ENCODE data around the gene ZFPM1. TPM values are rescaled to one million over a fixed set of nuclear protein-coding genes. Genes with fewer than 3 reads are reported as not detected.

Gene ZFPM1
- total RNA-seq, 1 donor from 2014 or later, result 9.6 TPM

- intact Hi-C loops (cut with DNase I), result no loop called here
Measured at GRCh38 chr16:88530051-88530857, 77.2 kb downstream of the ZFPM1 start.

GRCh38 chr16:88530858-88531203, 77.8 kb downstream of the ZFPM1 start:
- DNase-seq (ENCODE audit: low spot score), result no peak

More at GRCh38 chr16:88530051-88530857, 77.2 kb downstream of the ZFPM1 start:
- no peak for DNase-seq (ENCODE audit: low spot score)

DNA sequence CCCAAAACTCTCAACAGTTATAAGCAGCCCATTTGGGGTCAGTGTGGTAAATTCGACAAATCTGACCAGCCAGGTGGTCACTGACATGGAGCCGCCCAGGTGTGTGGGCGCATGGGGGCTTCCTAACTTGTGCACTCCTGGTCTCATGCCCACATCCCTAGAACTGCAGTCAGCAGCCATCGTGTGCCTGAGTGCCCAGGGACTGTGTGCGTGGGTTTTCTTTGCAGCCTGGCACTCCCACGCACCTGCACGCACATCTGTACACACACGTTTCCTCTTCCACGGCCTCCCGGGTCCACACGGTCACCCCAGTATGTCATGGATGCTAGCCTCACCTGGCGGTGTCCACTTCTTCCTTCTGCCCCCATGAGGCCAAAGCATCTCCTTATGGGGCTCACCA, 78.3 kb downstream of the ZFPM1 start:
- intact Hi-C loops (cut with DNase I), result no loop called here
- no peak for DNase-seq (ENCODE audit: low spot score)

More at GRCh38 chr16:88530858-88531203, 77.8 kb downstream of the ZFPM1 start:
- intact Hi-C loops (cut with DNase I), result no loop called here

DNA sequence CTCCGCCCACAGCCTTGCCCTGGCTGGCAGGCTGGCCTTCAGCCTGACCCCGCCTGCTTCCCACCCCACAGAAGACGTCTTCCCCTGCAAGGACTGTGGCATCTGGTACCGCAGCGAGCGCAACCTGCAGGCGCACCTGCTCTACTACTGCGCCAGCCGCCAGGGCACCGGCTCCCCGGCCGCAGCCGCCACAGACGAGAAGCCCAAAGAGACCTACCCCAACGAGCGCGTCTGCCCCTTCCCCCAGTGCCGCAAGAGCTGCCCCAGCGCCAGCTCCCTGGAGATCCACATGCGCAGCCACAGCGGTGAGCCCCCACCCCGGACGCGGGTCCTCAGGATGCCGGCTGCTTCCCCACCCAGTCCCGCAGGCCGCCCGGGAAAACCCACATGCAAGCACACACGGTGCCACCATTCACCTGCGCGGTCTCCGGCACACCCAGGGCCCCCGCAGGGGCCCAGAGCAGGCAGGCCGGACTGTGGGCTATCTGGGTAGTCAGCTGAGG, 78.9 kb downstream of the ZFPM1 start:
- no peak for DNase-seq (ENCODE audit: low spot score)

DNA sequence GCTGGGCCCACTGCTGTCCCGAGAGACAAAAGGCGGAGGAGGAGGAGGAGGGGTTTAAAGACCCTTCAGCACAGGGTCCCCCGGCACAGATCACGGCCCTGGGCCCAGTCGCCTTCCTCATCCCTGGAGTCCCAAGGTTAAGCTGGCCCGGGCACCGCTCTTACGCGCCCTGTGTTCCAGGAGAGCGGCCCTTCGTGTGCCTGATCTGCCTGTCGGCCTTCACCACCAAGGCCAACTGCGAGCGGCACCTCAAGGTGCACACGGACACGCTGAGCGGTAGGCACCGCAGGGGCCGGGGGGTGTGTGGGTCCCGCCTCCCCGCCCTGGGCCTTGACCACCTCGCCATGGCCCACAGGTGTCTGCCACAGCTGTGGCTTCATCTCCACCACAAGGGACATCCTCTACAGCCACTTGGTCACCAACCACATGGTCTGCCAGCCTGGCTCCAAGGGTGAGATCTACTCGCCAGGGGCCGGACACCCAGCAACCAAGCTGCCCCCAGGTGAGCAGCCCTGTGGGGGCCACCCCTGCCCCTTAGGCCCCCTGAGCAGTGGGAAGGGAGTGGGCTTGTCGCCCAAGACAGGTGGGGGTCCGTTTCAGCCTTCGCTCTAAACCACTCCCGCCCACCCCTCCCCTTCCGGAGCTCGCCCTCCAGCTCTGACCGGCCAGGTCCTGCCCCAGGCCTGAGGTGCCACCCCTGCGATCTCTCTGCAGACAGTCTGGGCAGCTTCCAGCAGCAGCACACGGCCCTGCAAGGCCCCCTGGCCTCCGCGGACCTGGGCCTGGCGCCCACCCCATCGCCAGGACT, 79.6 kb downstream of the ZFPM1 start:
- DNase-seq (ENCODE audit: low spot score), result no peak
- intact Hi-C loops (cut with DNase I), result no loop called here

More for the DNA sequence above, 78.9 kb downstream of the ZFPM1 start:
- intact Hi-C loops (cut with DNase I), result no loop called here

DNA sequence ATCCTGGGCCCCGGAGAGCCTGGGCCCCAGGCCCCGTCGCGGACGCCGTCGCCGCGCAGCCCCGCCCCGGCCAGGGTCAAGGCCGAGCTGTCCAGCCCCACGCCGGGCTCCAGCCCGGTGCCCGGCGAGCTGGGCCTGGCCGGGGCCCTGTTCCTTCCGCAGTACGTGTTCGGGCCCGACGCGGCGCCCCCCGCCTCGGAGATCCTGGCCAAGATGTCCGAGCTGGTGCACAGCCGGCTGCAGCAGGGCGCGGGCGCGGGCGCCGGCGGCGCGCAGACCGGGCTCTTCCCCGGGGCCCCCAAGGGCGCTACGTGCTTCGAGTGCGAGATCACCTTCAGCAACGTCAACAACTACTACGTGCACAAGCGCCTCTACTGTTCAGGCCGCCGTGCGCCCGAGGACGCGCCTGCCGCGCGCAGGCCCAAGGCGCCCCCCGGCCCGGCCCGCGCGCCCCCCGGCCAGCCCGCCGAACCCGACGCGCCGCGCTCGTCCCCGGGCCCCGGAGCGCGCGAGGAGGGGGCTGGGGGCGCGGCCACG, 80.4 kb downstream of the ZFPM1 start:
- intact Hi-C loops (cut with DNase I), result no loop called here
- DNase-seq (ENCODE audit: low spot score), result no peak

DNA sequence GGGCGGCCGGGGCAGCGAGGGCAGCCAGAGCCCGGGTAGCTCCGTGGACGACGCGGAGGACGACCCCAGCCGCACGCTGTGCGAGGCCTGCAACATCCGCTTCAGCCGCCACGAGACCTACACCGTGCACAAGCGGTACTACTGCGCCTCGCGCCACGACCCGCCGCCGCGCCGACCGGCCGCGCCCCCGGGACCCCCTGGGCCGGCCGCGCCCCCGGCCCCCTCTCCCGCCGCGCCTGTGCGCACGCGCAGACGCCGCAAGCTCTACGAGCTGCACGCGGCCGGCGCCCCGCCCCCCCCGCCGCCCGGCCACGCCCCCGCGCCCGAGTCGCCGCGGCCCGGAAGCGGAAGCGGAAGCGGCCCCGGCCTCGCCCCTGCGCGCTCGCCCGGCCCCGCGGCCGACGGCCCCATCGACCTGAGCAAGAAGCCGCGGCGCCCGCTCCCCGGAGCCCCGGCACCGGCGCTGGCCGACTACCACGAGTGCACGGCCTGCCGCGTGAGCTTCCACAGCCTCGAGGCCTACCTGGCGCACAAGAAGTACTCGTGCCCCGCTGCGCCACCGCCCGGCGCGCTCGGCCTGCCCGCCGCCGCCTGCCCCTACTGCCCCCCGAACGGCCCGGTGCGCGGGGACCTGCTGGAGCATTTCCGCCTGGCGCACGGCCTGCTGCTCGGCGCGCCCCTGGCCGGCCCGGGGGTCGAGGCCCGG, 81.0 kb downstream of the ZFPM1 start:
- intact Hi-C loops (cut with DNase I), result no loop called here
- DNase-seq (ENCODE audit: low spot score), result peak; percentile 88

DNA sequence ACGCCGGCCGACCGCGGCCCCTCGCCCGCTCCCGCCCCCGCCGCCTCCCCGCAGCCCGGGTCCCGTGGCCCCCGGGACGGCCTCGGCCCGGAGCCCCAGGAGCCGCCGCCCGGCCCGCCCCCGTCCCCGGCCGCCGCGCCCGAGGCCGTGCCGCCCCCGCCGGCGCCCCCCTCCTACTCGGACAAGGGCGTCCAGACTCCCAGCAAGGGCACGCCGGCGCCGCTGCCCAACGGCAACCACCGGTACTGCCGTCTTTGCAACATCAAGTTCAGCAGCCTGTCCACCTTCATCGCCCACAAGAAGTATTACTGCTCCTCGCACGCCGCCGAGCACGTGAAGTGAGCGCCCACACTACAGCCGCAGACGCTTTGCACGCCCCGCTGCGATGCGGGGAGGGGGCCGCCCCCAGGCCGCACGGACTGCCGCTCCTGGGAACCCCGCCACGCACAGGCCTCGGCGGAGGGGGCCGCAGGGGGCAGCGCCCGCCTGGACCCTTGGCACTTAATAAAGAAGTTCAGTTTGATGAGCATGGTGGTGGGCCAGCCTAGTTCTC, 81.6 kb downstream of the ZFPM1 start:
- DNase-seq (ENCODE audit: low spot score), result no peak
- intact Hi-C loops (cut with DNase I), result no loop called here

GRCh38 chr16:88535191-88535856, 82.2 kb downstream of the ZFPM1 start:
- DNase-seq (ENCODE audit: low spot score), result no peak
- intact Hi-C loops (cut with DNase I), result no loop called here

- DNase-seq (ENCODE audit: low spot score), result no peak
- intact Hi-C loops (cut with DNase I), result no loop called here
Measured at GRCh38 chr16:88535857-88536222, 82.8 kb downstream of the ZFPM1 start.

GRCh38 chr16:88536510-88536909, 83.4 kb downstream of the ZFPM1 start:
- intact Hi-C loops (cut with DNase I), result no loop called here

GRCh38 chr16:88536971-88537751, 84.1 kb downstream of the ZFPM1 start:
- DNase-seq (ENCODE audit: low spot score), result no peak
- intact Hi-C loops (cut with DNase I), result no loop called here

More at GRCh38 chr16:88536510-88536909, 83.4 kb downstream of the ZFPM1 start:
- DNase-seq (ENCODE audit: low spot score), result no peak

- DNase-seq (ENCODE audit: low spot score), result no peak
- intact Hi-C loops (cut with DNase I), result no loop called here
Measured at GRCh38 chr16:88537859-88538258, 84.8 kb downstream of the ZFPM1 start.

DNA sequence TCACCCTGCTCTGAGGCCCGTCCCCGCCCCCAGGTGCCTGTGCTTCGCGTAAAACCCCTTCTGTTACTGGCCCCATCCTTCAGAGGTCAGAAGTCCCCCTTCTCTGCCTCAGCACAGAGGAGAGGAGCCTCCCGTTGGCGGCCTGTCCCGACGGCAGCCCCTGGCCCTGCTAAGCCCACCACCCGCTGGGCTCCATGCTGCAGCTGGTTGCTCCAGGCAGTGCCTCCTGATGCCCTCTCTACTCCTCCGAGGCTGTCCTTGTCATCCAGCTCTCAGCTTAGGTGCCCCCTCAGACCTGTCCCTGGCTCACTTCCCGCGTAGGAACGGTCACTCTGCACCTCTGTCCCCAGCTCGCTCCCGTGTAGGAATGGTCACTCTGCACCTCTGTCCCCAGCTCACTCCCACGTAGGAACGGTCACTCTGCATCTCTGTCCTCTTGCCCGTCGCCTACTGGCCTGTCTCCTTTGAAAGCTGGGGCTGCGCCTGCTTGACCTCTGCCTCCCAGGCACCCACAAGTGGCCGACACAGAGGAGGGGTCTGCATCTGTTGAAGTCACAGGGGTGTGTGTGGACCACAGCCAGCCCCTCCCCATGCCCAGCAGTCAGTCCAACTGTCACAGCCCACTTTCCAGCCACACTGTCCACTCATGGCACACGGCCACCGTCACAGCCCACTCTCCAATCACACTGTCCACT, 85.4 kb downstream of the ZFPM1 start:
- intact Hi-C loops (cut with DNase I), result no loop called here

DNA sequence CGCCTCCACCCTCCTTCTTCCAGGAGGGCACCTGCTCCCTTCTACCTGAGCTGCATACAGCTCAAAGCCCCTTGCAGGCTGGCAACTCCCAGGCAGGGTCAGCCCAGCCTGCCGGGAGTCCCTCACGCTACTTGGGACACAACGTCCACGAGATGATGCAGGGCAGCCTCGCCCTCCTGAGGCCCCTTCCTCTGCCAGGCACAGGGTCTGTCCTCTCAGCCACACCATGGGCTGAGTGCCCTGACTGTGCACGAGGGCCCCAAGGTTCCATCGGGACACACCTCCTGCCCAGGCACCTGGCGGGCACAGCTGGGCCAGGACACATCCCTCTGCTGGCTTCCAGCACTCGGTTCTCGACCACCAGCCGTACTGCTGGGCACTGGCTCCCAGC, 86.2 kb downstream of the ZFPM1 start:
- no peak for DNase-seq (ENCODE audit: low spot score)
- intact Hi-C loops (cut with DNase I), result no loop called here

More for the DNA sequence above, 85.4 kb downstream of the ZFPM1 start:
- no peak for DNase-seq (ENCODE audit: low spot score)

GRCh38 chr16:88539652-88540345, 86.7 kb downstream of the ZFPM1 start:
- DNase-seq (ENCODE audit: low spot score), result no peak
- intact Hi-C loops (cut with DNase I), result no loop called here

DNA sequence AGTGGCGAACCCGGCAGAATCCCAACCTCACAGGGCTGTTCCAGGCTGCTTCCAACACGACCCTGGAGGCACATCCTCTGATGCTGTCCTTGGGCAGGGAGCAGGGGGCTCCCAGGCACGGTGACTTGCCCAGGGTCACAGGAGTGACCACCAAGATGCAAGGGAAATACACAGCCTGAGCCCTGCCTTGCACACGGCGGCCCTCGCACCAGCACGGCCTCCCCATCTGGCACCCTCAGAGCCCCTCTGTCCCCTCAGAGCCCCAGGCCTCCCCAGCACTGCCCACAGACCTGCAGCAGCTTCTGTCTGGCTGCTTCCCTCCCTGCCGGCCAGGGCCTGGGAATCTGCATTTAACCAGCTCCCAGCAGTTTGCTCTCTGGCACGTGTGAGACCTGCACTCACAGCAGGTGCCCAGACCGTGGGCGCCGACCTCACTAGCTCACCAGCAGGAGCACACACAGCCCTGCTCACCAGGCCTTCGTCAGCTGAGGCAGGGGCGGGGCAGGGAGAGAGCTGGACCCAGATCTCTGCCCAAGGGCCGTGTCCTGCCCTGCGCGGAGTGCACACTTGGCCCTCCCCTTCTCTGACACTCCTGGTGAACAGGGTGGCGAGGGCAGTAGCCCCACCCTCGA, 87.4 kb downstream of the ZFPM1 start:
- no peak for DNase-seq (ENCODE audit: low spot score)
- intact Hi-C loops (cut with DNase I), result no loop called here
